ENCODE results near the gene GTF3C5. TPM values are rescaled to one million over a fixed set of nuclear protein-coding genes. Genes with fewer than 3 reads are reported as not detected.

GTF3C5 gene
- total RNA-seq, 1 donor from 2014 or later, result 46.4 TPM

- Mint-ChIP-seq H3K27ac (ENCODE audit: unreplicated experiment) (no peak overlapping the region), H3K9me3 (ENCODE audit: unreplicated experiment) (peaks cover 4% of the 10 kb centered on the region), H3K4me3 (ENCODE audit: unreplicated experiment) (no peak overlapping the region), H3K27me3 (ENCODE audit: low read depth, unreplicated experiment) (peaks cover 38% of the 10 kb centered on the region), H3K36me3 (ENCODE audit: low read depth, unreplicated experiment) (no peaks in the 10 kb centered on the region), H3K4me1 (ENCODE audit: low read depth, unreplicated experiment) (peaks cover 1% of the 10 kb centered on the region)
- Histone ChIP-seq H3K27ac (ENCODE audit: low read depth, low read length) (no peak overlapping the region), H3K36me3 (ENCODE audit: insufficient read depth, low read length) (no peaks in the 10 kb centered on the region), H4K20me1 (ENCODE audit: insufficient read depth, low read length) (no peaks in the 10 kb centered on the region), H3K27me3 (ENCODE audit: insufficient read depth, low read length) (peaks cover 9% of the 10 kb centered on the region), H3K4me2 (ENCODE audit: low read length) (no peak overlapping the region), H3K4me3 (ENCODE audit: insufficient read depth, low read depth, low read length) (no peak overlapping the region), H2AFZ (ENCODE audit: low read depth, low read length) (no peak overlapping the region), H3K4me1 (ENCODE audit: insufficient read depth, low read length) (no peaks in the 10 kb centered on the region), H3K9ac (ENCODE audit: low read length) (no peak overlapping the region), H3K79me2 (ENCODE audit: insufficient read depth, low read length) (no peaks in the 10 kb centered on the region), H3K9me3 (ENCODE audit: insufficient read depth, low read depth, low read length) (peaks cover 3% of the 10 kb centered on the region)
- no peak for FAIRE-seq
- TF ChIP-seq, protein P1, sequence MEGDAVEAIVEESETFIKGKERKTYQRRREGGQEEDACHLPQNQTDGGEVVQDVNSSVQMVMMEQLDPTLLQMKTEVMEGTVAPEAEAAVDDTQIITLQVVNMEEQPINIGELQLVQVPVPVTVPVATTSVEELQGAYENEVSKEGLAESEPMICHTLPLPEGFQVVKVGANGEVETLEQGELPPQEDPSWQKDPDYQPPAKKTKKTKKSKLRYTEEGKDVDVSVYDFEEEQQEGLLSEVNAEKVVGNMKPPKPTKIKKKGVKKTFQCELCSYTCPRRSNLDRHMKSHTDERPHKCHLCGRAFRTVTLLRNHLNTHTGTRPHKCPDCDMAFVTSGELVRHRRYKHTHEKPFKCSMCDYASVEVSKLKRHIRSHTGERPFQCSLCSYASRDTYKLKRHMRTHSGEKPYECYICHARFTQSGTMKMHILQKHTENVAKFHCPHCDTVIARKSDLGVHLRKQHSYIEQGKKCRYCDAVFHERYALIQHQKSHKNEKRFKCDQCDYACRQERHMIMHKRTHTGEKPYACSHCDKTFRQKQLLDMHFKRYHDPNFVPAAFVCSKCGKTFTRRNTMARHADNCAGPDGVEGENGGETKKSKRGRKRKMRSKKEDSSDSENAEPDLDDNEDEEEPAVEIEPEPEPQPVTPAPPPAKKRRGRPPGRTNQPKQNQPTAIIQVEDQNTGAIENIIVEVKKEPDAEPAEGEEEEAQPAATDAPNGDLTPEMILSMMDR (IDR thresholded peaks at IDR 0.05; ENCODE audit: insufficient read depth, low read depth, low read length), result no peak
- no peak for TF ChIP-seq EZH2 (IDR thresholded peaks at IDR 0.05; ENCODE audit: insufficient read depth, low read length)
- no peak for DNase-seq (ENCODE audit: low read depth)
Measured at GRCh38 chr9:133008406-133008805, 22.4 kb upstream of the GTF3C5 start.

DNA sequence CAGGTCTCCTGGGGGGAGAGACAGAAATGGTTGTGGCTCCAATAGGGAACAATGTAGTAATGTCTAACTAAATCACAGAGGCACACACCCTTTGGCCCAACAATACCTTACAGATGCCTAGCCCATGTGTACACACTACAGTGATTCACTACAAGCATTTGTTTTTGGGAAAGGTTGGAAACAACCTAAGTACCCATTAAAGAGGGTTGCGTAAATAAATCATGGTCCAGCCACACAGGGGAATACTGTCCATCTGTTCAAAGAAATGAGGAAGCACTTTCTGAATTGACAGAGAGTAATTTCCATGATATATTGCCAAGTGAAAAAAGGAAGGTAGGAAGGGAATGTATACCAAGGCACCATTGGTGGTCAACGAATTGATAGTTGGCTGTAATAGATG, 22.0 kb upstream of the GTF3C5 start:
- DNase-seq (ENCODE audit: low read depth) (no peak), FAIRE-seq (no peak)
- H3K36me3 ChIP-seq (ENCODE audit: insufficient read depth, low read length), result no peaks in the 10 kb centered on the region
- H2AFZ ChIP-seq (ENCODE audit: low read depth, low read length), result no peak overlapping the region
- Mint-ChIP-seq H3K36me3 (ENCODE audit: low read depth, unreplicated experiment) (no peaks in the 10 kb centered on the region), H3K9me3 (ENCODE audit: unreplicated experiment) (peaks cover 4% of the 10 kb centered on the region), H3K4me3 (ENCODE audit: unreplicated experiment) (no peak overlapping the region), H3K4me1 (ENCODE audit: low read depth, unreplicated experiment) (no peaks in the 10 kb centered on the region), H3K27me3 (ENCODE audit: low read depth, unreplicated experiment) (peaks cover 37% of the 10 kb centered on the region), H3K27ac (ENCODE audit: unreplicated experiment) (no peak overlapping the region)
- peaks cover 3% of the 10 kb centered on the region for H3K9me3 ChIP-seq (ENCODE audit: insufficient read depth, low read depth, low read length)
- peaks cover 9% of the 10 kb centered on the region for H3K27me3 ChIP-seq (ENCODE audit: insufficient read depth, low read length)
- H3K9ac ChIP-seq (ENCODE audit: low read length), result no peak overlapping the region
- H3K79me2 ChIP-seq (ENCODE audit: insufficient read depth, low read length), result no peaks in the 10 kb centered on the region
- H4K20me1 ChIP-seq (ENCODE audit: insufficient read depth, low read length), result no peaks in the 10 kb centered on the region
- no peak for TF ChIP-seq EZH2 (IDR thresholded peaks at IDR 0.05; ENCODE audit: insufficient read depth, low read length)
- no peak overlapping the region for H3K4me2 ChIP-seq (ENCODE audit: low read length)
- H3K4me3 ChIP-seq (ENCODE audit: insufficient read depth, low read depth, low read length), result no peak overlapping the region
- H3K27ac ChIP-seq (ENCODE audit: low read depth, low read length), result no peak overlapping the region
- H3K4me1 ChIP-seq (ENCODE audit: insufficient read depth, low read length), result no peaks in the 10 kb centered on the region

DNA sequence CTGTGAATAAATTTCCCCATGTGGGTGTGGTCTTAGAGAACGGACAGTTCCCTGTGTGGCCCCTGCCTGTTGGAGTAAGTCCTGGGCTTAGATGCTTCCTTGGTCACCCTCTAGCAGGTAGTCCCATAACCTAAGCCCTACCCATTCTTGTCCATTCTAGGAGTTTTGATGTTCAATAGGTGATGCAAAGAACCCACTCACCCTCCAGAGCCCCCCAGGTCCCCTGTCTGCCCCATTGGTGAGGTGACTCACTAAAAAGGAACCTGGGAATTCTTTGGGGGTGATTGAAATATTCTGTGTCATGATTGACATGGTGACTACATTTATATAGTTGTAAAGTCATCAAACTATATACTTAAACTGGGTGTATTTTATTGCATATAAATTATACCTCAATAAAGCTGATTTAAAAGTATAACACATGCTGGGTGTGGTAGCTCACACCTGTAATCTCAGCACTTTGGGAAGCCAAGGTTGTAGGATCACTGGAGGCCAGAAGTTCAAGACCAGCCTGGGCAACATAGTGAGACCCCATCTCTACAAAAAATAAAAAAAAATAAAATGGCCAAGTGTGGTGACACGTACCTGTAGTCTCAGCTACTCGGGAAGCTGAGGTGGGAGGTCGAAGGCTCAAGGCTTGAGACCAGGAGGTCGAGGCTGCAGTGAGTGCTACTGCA, 20.8 kb upstream of the GTF3C5 start:
- Mint-ChIP-seq H3K36me3 (ENCODE audit: low read depth, unreplicated experiment) (no peaks in the 10 kb centered on the region), H3K27ac (ENCODE audit: unreplicated experiment) (no peak overlapping the region), H3K4me1 (ENCODE audit: low read depth, unreplicated experiment) (no peaks in the 10 kb centered on the region), H3K4me3 (ENCODE audit: unreplicated experiment) (no peak overlapping the region), H3K27me3 (ENCODE audit: low read depth, unreplicated experiment) (peaks cover 46% of the 10 kb centered on the region), H3K9me3 (ENCODE audit: unreplicated experiment) (peaks cover 11% of the 10 kb centered on the region)
- Histone ChIP-seq H3K4me3 (ENCODE audit: insufficient read depth, low read depth, low read length) (no peak overlapping the region), H3K27me3 (ENCODE audit: insufficient read depth, low read length) (peaks cover 9% of the 10 kb centered on the region), H3K9me3 (ENCODE audit: insufficient read depth, low read depth, low read length) (peaks cover 3% of the 10 kb centered on the region), H3K36me3 (ENCODE audit: insufficient read depth, low read length) (no peaks in the 10 kb centered on the region), H3K27ac (ENCODE audit: low read depth, low read length) (no peak overlapping the region), H3K9ac (ENCODE audit: low read length) (no peak overlapping the region), H4K20me1 (ENCODE audit: insufficient read depth, low read length) (no peaks in the 10 kb centered on the region), H3K4me1 (ENCODE audit: insufficient read depth, low read length) (no peaks in the 10 kb centered on the region), H3K4me2 (ENCODE audit: low read length) (no peak overlapping the region), H3K79me2 (ENCODE audit: insufficient read depth, low read length) (no peaks in the 10 kb centered on the region), H2AFZ (ENCODE audit: low read depth, low read length) (no peak overlapping the region)
- DNase-seq (ENCODE audit: low read depth), result no peak
- TF ChIP-seq, protein P1 (IDR thresholded peaks at IDR 0.05; ENCODE audit: insufficient read depth, low read depth, low read length), result no peak
- no peak for TF ChIP-seq EZH2 (IDR thresholded peaks at IDR 0.05; ENCODE audit: insufficient read depth, low read length)
- no peak for FAIRE-seq
